Loucy (cell line): ENCODE measurements around the gene DTNB.

Source experiments
- H2AFZ ChIP-seq: fragments of 200-600 bp; sonication (generic); 2 replicates; pipeline ENCODE4 v1.6.0; 2016; ENCODE audit warnings: antibody characterized with exemption, mild to moderate bottlenecking, low read length, moderate library complexity
- H3F3A ChIP-seq: fragments of 200-600 bp; 2 replicates; pipeline ENCODE4 v1.6.0; 2016; ENCODE audit warnings: antibody characterized with exemption, low read depth, mild to moderate bottlenecking
- H3K27me3 ChIP-seq: fragments of 200-600 bp; sonication (generic); 2 replicates; pipeline ENCODE4 v1.6.1; 2014; ENCODE audit warnings: low read length, mild to moderate bottlenecking; ENCODE audit not compliant: insufficient read depth, poor library complexity, severe bottlenecking
- H3K36me3 ChIP-seq: fragments of 200-600 bp; sonication (generic); 2 replicates; pipeline ENCODE4 v1.6.1; 2016; ENCODE audit warnings: low read length; ENCODE audit not compliant: insufficient read depth
- H3K4me1 ChIP-seq: fragments of 200-600 bp; sonication (generic); 2 replicates; pipeline ENCODE4 v1.5.1; 2014; ENCODE audit warnings: low read length, mild to moderate bottlenecking; ENCODE audit not compliant: insufficient read depth, poor library complexity, severe bottlenecking
- H3K4me2 ChIP-seq: fragments of 200-600 bp; sonication (generic); 2 replicates; pipeline ENCODE4 v1.6.0; 2014; ENCODE audit warnings: antibody characterized with exemption, low read length, low read depth, mild to moderate bottlenecking; ENCODE audit not compliant: poor library complexity, severe bottlenecking
- H3K4me3 ChIP-seq: fragments of 200-600 bp; sonication (generic); 2 replicates; pipeline ENCODE4 v1.5.1; 2014; ENCODE audit warnings: low read length, mild to moderate bottlenecking, mixed read lengths; ENCODE audit not compliant: poor library complexity, severe bottlenecking
- H3K79me2 ChIP-seq: fragments of 200-600 bp; sonication (generic); 2 replicates; pipeline ENCODE4 v1.6.1; 2014; ENCODE audit warnings: low read length; ENCODE audit not compliant: insufficient read depth
- H3K9ac ChIP-seq: fragments of 200-600 bp; sonication (generic); 2 replicates; pipeline ENCODE4 v1.6.0; 2014; ENCODE audit warnings: mild to moderate bottlenecking, low read depth, low read length, moderate library complexity; ENCODE audit not compliant: poor library complexity, severe bottlenecking
- H3K9me2 ChIP-seq: fragments of 200-600 bp; sonication (generic); replicated peaks from 2 replicates; pipeline ENCODE4 v1.6.1; 2016; ENCODE audit warnings: low read depth, low read length, mixed read lengths
- H3K9me3 ChIP-seq: fragments of 200-600 bp; sonication (generic); 2 replicates; pipeline ENCODE4 v1.6.1; 2014; ENCODE audit warnings: mild to moderate bottlenecking, antibody characterized with exemption, low read length, low read depth; ENCODE audit not compliant: insufficient read depth
- H4K20me1 ChIP-seq: fragments of 200-600 bp; sonication (generic); 2 replicates; pipeline ENCODE4 v1.6.0; 2014; ENCODE audit warnings: antibody characterized with exemption, low read length, mild to moderate bottlenecking; ENCODE audit not compliant: insufficient read depth, poor library complexity, severe bottlenecking
- CTCF ChIP-seq: fragments of 200-600 bp; sonication (generic); conservative IDR thresholded peaks from 2 replicates; pipeline ENCODE4 v1.5.1; 2014; ENCODE audit warnings: mild to moderate bottlenecking, antibody characterized with exemption, low read length
- EZH2phosphoT487 ChIP-seq: fragments of 200-600 bp; IDR thresholded peaks from 2 replicates; pipeline ENCODE4 v1.6.1; 2018; ENCODE audit warnings: antibody characterized with exemption, mild to moderate bottlenecking, moderate library complexity, borderline replicate concordance

DTNB gene

GRCh38 chr2:25358249-25358815 lies 315.0 kb downstream of the DTNB start:
- peaks cover 8% of the 10 kb centered on the region for H3K4me1 ChIP-seq
- no peak overlapping the region for H3K9ac ChIP-seq
- H3K36me3 ChIP-seq: no peaks in the 10 kb centered on the region
- no peak overlapping the region for H3K4me2 ChIP-seq
- H3K9me2 ChIP-seq: no peaks in the 10 kb centered on the region
- H3K79me2 ChIP-seq: no peaks in the 10 kb centered on the region
- no peak for TF ChIP-seq EZH2phosphoT487
- TF ChIP-seq CTCF: no peak
- no peaks in the 10 kb centered on the region for H3F3A ChIP-seq
- H3K9me3 ChIP-seq: no peaks in the 10 kb centered on the region
- H4K20me1 ChIP-seq: no peaks in the 10 kb centered on the region
- H3K27me3 ChIP-seq: no peaks in the 10 kb centered on the region
- H3K4me3 ChIP-seq: no peak overlapping the region
- H2AFZ ChIP-seq: no peak overlapping the region

GRCh38 chr2:25356088-25356487 lies 317.3 kb downstream of the DTNB start:
- H3K4me2 ChIP-seq: no peak overlapping the region
- no peaks in the 10 kb centered on the region for H3K9me2 ChIP-seq
- no peaks in the 10 kb centered on the region for H3K36me3 ChIP-seq
- H2AFZ ChIP-seq: no peak overlapping the region
- H3K9me3 ChIP-seq: no peaks in the 10 kb centered on the region
- H3K79me2 ChIP-seq: no peaks in the 10 kb centered on the region
- TF ChIP-seq EZH2phosphoT487 (no peak), CTCF (no peak)
- H3K9ac ChIP-seq: no peak overlapping the region
- H3F3A ChIP-seq: no peaks in the 10 kb centered on the region
- H3K4me3 ChIP-seq: no peak overlapping the region
- H4K20me1 ChIP-seq: no peaks in the 10 kb centered on the region
- no peaks in the 10 kb centered on the region for H3K27me3 ChIP-seq
- no peaks in the 10 kb centered on the region for H3K4me1 ChIP-seq

- Histone ChIP-seq H3K79me2 (no peaks in the 10 kb centered on the region), H3K27me3 (no peaks in the 10 kb centered on the region), H3K9me2 (no peaks in the 10 kb centered on the region), H3F3A (no peaks in the 10 kb centered on the region), H3K4me2 (no peak overlapping the region), H3K4me3 (no peak overlapping the region), H3K9me3 (no peaks in the 10 kb centered on the region), H3K9ac (no peak overlapping the region), H2AFZ (no peak overlapping the region), H3K4me1 (no peaks in the 10 kb centered on the region), H4K20me1 (no peaks in the 10 kb centered on the region), H3K36me3 (no peaks in the 10 kb centered on the region)
- TF ChIP-seq EZH2phosphoT487 (no peak), CTCF (no peak)
These were observed 318.1 kb downstream of the DTNB start for GRCh38 chr2:25355270-25355669.
